Activated CD8-positive, alpha-beta T cell treated with anti-CD3 and anti-CD28 coated beads for 36 hours (primary cell): ENCODE measurements around the gene HOXD3. TPM values are rescaled to one million over a fixed set of nuclear protein-coding genes. Genes with fewer than 3 reads are reported as not detected.

Experiments used
- ATAC-seq: fragments of 200-7000 bp; cut with Tn5 transposase; one replicate; pipeline ENCODE4 v1.10.0; 2021; ENCODE audit warnings: mild to moderate bottlenecking, moderate library complexity
- CTCF ChIA-PET: fragments of 350-600 bp; sonication (Branson Sonifier 250); formaldehyde crosslinking; loops from one replicate; lab custom pipeline; 2021; ENCODE audit warnings: antibody characterized with exemption; lab: Charles Lee
- POLR2A ChIA-PET: fragments of 350-600 bp; sonication (Branson Sonifier 250); formaldehyde crosslinking; loops from one replicate; lab custom pipeline; 2021; ENCODE audit warnings: antibody characterized with exemption; lab: Charles Lee
- DNase-seq: peaks from one replicate; pipeline ENCODE4 v3.0.0-alpha.2; 2020
- H3K27ac Mint-ChIP-seq: one replicate; pipeline ENCODE4 v1.8.0; 2021; ENCODE audit warnings: mild to moderate bottlenecking, mixed read lengths
- H3K27me3 Mint-ChIP-seq: one replicate; pipeline ENCODE4 v1.8.0; 2021; ENCODE audit warnings: mixed read lengths
- H3K36me3 Mint-ChIP-seq: one replicate; pipeline ENCODE4 v1.8.0; 2021; ENCODE audit warnings: low read depth, mixed read lengths
- H3K4me1 Mint-ChIP-seq: one replicate; pipeline ENCODE4 v1.8.0; 2021; ENCODE audit warnings: low read depth, mixed read lengths
- H3K4me3 Mint-ChIP-seq: one replicate; pipeline ENCODE4 v1.8.0; 2021; ENCODE audit warnings: mild to moderate bottlenecking, moderate library complexity, mixed read lengths
- H3K9me3 Mint-ChIP-seq: one replicate; pipeline ENCODE4 v1.8.0; 2021; ENCODE audit warnings: mixed read lengths
- intact Hi-C: fragments of 100-400 bp; cut with micrococcal nuclease; formaldehyde crosslinking; loops from one replicate; pipeline ENCODE4 v1.10.0; 2022
- total RNA-seq, 2 experiments: library from RNA; stranded (reverse); gene quantifications; one replicate each; pipeline ENCODE4 v1.2.3, GENCODE V29; 2021
- TF ChIP-seq, protein P1 (sequence below): fragments of 200-600 bp; IDR thresholded peaks from one replicate; pipeline ENCODE4 v1.8.0; 2022; ENCODE audit warnings: antibody characterized with exemption, mild to moderate bottlenecking

Gene HOXD3
- total RNA-seq, 2 experiments from 2014 or later: not detected

DNA sequence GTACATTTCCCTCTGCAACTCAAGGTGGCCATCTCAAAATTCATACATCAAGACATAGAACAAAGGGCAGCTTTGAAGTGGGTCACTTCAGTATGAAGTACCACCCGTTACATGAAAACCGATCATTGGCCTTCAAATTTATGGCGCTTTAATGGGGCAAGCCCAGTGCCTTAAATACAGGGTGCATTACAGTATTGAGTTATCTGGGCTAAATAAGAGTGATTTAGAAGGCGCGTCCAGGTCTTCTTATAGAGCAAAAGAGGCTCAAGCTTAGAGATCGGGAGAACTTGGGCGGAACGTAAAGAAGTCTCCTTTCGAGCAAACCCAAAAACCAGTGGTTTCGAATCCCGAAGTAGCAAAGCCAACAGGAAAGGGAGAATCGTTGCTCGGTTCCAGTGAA, 7.1 kb downstream of the HOXD3 start:
- DNase-seq (no peak), ATAC-seq (no peak)
- ChIA-PET CTCF (interaction anchor here (1.2 to 5.5 kb wide), 2 partner anchors 24 to 37 kb away, joined by 3 to 34 read pairs; no protein-coding TSS in a partner anchor), POLR2A (no interaction called here)
- H3K27ac Mint-ChIP-seq: no peak overlapping the region
- peaks cover 13% of the 10 kb centered on the region for H3K4me1 Mint-ChIP-seq
- TF ChIP-seq, protein P1, sequence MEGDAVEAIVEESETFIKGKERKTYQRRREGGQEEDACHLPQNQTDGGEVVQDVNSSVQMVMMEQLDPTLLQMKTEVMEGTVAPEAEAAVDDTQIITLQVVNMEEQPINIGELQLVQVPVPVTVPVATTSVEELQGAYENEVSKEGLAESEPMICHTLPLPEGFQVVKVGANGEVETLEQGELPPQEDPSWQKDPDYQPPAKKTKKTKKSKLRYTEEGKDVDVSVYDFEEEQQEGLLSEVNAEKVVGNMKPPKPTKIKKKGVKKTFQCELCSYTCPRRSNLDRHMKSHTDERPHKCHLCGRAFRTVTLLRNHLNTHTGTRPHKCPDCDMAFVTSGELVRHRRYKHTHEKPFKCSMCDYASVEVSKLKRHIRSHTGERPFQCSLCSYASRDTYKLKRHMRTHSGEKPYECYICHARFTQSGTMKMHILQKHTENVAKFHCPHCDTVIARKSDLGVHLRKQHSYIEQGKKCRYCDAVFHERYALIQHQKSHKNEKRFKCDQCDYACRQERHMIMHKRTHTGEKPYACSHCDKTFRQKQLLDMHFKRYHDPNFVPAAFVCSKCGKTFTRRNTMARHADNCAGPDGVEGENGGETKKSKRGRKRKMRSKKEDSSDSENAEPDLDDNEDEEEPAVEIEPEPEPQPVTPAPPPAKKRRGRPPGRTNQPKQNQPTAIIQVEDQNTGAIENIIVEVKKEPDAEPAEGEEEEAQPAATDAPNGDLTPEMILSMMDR: no peak
- H3K27me3 Mint-ChIP-seq: peaks cover 84% of the 10 kb centered on the region
- peaks cover 3% of the 10 kb centered on the region for H3K36me3 Mint-ChIP-seq
- peak overlapping the region; percentile 15 for H3K4me3 Mint-ChIP-seq
- peaks cover 4% of the 10 kb centered on the region for H3K9me3 Mint-ChIP-seq
- intact Hi-C loops: loop anchor here (5.0 kb wide), 1 partner anchor 42 kb away; the partner anchor contains the start of gene HOXD9

- ATAC-seq: no peak
- DNase-seq: no peak
- Mint-ChIP-seq H3K27ac (no peak overlapping the region), H3K4me3 (no peak overlapping the region), H3K36me3 (peaks cover 3% of the 10 kb centered on the region), H3K4me1 (peaks cover 11% of the 10 kb centered on the region), H3K27me3 (peaks cover 85% of the 10 kb centered on the region), H3K9me3 (peaks cover 4% of the 10 kb centered on the region)
- TF ChIP-seq, protein P1: no peak
- POLR2A ChIA-PET: no interaction called here
- CTCF ChIA-PET: interaction anchor here (1.2 to 5.5 kb wide), 2 partner anchors 25 to 38 kb away, joined by 3 to 34 read pairs; no protein-coding TSS in a partner anchor
- intact Hi-C loops: loop anchor here (5.0 kb wide), 1 partner anchor 42 kb away; the partner anchor contains the start of gene HOXD9
Measured at GRCh38 chr2:176164611-176165369, 7.7 kb downstream of the HOXD3 start.

GRCh38 chr2:176165370-176166050, 8.4 kb downstream of the HOXD3 start:
- Mint-ChIP-seq H3K4me1 (peaks cover 11% of the 10 kb centered on the region), H3K36me3 (peaks cover 3% of the 10 kb centered on the region), H3K4me3 (no peak overlapping the region), H3K9me3 (peaks cover 4% of the 10 kb centered on the region), H3K27ac (no peak overlapping the region), H3K27me3 (peaks cover 85% of the 10 kb centered on the region)
- TF ChIP-seq, protein P1: no peak
- ChIA-PET CTCF (interaction anchor here (1.2 kb wide), 1 partner anchor 39 kb away, joined by 3 read pairs; no protein-coding TSS in a partner anchor), POLR2A (no interaction called here)
- intact Hi-C loops: no loop called here
- no peak for ATAC-seq
- no peak for DNase-seq

GRCh38 chr2:176166272-176166671, 9.2 kb downstream of the HOXD3 start:
- Mint-ChIP-seq H3K4me1 (peaks cover 11% of the 10 kb centered on the region), H3K27me3 (peaks cover 84% of the 10 kb centered on the region), H3K27ac (no peak overlapping the region), H3K4me3 (no peak overlapping the region), H3K9me3 (peaks cover 4% of the 10 kb centered on the region), H3K36me3 (peaks cover 3% of the 10 kb centered on the region)
- intact Hi-C loops: no loop called here
- ATAC-seq (no peak), DNase-seq (no peak)
- POLR2A ChIA-PET: no interaction called here
- TF ChIP-seq, protein P1: no peak
- CTCF ChIA-PET: no interaction called here
